ENCODE measurements around the gene APMAP.
A peak's percentile ranks its signal among the peaks of the same experiment; 100 is the strongest.
"Not testable (repeated sequence)": the region's sequence is repeated elsewhere in the genome, so short reads cannot be mapped to it uniquely, and the experiment has no call there.

Gene APMAP

GRCh38 chr20:24954151-24954550 lies 38.4 kb downstream of the APMAP start:
- no peak for DNase-seq (ENCODE audit: low read depth in 1 of 2, low spot score in 1 of 2)

- no peak for DNase-seq (ENCODE audit: low read depth in 1 of 2, low spot score in 1 of 2)
Observed at GRCh38 chr20:24953621-24954133, 38.9 kb downstream of the APMAP start.

DNA sequence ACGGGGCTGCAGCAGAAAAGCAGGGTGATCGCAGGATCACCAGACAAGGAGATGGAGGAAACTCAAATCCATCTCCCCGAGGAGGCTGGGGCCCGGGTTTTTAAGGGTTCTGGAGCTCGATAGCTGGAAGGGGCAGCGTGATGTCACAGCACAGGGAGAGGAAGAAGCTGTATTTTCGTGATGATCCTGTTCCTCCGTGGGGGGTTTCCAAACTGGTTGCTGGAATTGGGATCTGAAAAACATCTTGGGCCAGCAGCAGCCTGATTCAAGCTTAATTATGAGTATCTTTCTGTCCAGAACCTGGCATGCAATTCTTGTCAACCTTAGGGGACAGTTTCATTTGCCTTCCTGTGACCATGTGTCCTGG lies 39.4 kb downstream of the APMAP start:
- DNase-seq (ENCODE audit: low read depth in 1 of 2, low spot score in 1 of 2), result no peak

- DNase-seq (ENCODE audit: low read depth in 1 of 2, low spot score in 1 of 2), result no peak
Observed at GRCh38 chr20:24952376-24953208, 40.0 kb downstream of the APMAP start.

DNA sequence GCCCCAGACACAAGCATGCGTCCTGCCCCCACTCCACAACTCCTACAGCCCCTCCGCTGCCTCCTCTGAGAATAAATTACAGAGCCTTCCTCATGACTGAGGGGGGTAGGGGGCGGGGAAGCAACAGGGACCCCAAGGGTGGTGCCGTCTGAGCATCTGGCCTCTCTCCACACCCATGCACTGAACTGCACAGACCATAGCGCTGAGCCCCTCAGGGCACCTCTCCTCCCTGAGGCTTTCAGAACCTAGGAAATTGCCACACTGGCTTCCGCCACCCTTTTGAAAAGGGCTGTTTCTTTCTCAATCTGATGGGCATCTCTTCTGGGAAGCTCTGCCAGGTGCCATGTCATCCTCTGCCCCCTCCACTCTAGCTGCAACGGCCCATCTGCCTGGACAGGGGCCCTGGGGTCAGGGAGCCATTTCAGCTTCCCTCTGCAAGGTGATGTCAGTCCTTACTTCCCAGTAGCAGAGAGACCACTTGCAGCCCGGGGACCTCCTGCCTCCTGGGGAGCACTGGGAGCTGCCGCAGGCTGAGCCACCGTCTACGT lies 40.9 kb downstream of the APMAP start:
- DNase-seq (ENCODE audit: low read depth in 1 of 2, low spot score in 1 of 2), result no peak

- DNase-seq (ENCODE audit: low read depth in 1 of 2, low spot score in 1 of 2), result no peak
Observed at GRCh38 chr20:24950836-24951525, 41.6 kb downstream of the APMAP start.

- no peak for DNase-seq (ENCODE audit: low read depth in 1 of 2, low spot score in 1 of 2)
Observed at GRCh38 chr20:24950128-24950835, 42.3 kb downstream of the APMAP start.

DNA sequence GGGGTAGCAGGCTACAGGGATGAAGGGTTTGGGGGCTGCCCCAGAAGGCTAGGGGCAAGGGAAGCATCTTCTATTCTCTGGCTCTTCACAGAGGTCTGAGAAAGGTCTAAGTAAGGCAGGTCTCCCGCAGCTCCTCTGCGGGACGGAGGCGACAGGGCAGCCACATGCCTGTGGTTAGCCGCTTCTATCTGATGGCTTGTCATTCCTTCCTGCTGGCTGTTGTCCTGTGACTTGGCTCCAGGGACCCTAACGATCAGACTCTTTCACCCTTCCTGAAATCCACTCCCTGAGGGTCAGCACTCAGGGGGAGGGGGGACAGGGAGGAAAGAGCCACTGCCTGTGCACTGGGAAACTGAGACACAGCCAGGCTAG lies 42.8 kb downstream of the APMAP start:
- DNase-seq (ENCODE audit: low read depth in 1 of 2, low spot score in 1 of 2), result no peak

DNA sequence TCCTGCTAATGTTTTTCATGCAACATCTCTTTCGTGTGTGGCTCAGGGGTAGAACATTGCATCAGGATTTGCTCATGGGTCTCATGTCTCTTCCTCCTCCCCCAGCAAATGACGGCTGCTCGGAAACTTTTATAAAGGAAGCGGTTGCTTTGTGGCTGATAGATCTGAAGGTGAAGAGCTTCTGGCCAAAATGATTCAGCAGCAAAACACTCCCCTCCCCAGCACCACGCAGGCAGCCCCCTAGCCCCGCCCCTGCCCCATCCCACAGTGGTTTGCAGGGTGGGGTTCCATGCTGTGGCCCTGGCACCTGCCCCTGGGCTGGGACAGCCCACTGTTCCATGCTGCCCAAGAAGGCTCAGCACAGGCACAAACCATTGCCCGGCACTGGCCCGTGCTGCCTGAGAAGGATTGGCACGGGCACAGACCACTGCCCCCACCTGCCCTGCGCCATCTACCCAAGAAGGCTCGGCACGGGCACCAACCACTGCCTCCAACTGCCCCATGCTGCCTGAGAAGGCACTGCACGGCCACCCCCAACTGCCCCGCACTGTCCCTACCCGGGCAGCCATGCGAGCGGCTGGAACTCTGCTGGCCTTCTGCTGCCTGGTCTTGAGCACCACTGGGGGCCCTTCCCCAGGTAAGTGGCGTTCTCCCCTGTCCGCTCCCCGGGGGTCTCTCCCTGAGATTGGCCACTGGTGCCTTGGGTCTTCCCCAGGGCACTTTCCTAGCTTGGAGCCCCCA lies 43.4 kb downstream of the APMAP start, which contains the start of gene CST7:
CST7 (plus strand) TSS at position 331 of the 741 bp plus-strand sequence; CDS start at position 568, 237 bp downstream.
- peak; percentile 57 to 75 for DNase-seq (ENCODE audit: low read depth in 1 of 2, low spot score in 1 of 2)

GRCh38 chr20:24948396-24948938 lies 44.1 kb downstream of the APMAP start:
- DNase-seq (ENCODE audit: low read depth in 1 of 2, low spot score in 1 of 2), result not testable (repeated sequence)

GRCh38 chr20:24946376-24946775 lies 46.2 kb downstream of the APMAP start:
- DNase-seq (ENCODE audit: low read depth in 1 of 2, low spot score in 1 of 2), result not testable (repeated sequence)

DNA sequence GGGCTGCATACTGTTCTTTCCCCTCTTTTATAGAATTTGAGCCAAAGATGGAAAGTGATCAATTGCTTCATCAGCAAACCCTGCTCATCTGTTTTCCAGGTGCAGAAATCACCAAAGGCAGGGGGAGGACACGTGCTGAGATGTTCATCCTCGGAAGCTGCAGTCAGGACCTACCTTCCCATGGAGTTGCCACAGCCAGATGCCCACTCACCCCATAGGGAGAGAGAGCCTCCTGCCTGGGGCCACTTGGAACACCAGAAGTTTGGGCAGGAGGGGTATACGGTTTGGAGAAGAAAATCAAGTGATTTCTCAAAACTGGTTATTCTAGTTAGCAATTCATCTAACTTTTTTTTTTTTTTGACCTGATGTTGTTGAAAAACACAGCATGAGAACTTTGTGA lies 48.8 kb downstream of the APMAP start:
- DNase-seq (ENCODE audit: low read depth in 1 of 2, low spot score in 1 of 2), result no peak

GRCh38 chr20:24943196-24943595 lies 49.4 kb downstream of the APMAP start:
- DNase-seq (ENCODE audit: low read depth in 1 of 2, low spot score in 1 of 2), result no peak

GRCh38 chr20:24942679-24943078 lies 49.9 kb downstream of the APMAP start:
- no peak for DNase-seq (ENCODE audit: low read depth in 1 of 2, low spot score in 1 of 2)

DNA sequence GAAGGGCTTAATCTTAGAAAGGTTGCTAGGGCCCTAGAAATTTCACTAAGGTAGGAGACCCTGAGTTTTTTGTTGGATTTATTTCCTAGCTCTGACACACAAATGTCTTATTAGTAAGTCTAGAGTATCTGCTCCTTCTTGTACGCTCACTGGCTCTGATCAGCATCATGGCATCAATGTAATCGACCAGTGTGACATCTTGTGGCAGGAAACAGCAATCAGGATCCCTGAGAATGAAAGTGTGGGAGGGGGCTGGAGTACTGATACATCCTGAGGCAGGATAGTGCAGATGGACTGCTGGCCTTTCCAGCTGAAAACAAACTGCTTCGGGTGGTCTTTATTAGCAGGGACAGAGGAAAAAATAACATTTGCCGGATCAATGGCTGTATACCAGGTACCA lies 53.5 kb downstream of the APMAP start:
- DNase-seq (ENCODE audit: low read depth in 1 of 2, low spot score in 1 of 2), result no peak

- DNase-seq (ENCODE audit: low read depth in 1 of 2, low spot score in 1 of 2), result no peak
Observed at GRCh38 chr20:24938498-24938897, 54.1 kb downstream of the APMAP start.

GRCh38 chr20:24937579-24937978 lies 55.0 kb downstream of the APMAP start:
- no peak for DNase-seq (ENCODE audit: low read depth in 1 of 2, low spot score in 1 of 2)

DNA sequence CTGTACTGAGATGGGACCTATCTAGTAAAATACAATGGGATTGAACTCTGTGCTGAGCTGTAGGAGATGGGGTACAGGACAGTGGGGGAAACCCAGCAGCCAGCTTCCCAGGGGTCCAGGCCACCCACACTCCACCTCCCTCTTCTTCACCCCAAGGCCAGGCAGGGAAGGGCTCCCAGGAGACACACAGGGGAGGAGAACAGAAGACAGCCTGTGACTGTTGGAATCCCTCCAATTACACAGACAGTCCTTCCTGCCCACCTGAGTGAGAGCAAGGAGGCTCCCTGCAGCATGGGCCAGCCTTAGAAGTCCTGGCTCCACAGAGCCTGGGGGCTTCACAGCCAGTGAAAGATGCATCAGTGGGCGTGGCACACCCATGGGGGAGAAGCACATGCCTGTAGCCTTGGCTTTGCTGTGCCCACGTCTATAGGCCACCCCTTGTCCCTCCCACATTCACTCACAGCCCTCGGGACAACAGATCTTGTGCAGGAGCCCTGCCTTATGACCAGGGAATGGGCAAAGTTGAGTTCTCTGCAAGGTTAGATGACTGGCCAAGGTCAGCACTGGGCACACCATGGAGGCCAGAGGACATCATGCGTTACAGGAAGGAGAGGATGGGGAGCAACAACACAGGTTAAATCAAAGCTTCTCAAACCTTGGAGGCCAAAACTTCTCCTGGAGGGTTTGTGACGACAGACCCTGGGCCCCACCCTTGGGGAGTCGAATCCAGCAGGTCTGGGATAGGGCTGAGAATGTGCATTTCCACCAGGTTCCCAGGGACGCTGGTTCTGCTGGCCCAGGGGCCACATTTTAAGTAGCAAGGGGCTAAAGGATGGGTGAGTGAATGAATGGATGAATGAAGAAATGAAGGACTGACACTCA lies 55.8 kb downstream of the APMAP start:
- DNase-seq (ENCODE audit: low read depth in 1 of 2, low spot score in 1 of 2), result no peak

DNA sequence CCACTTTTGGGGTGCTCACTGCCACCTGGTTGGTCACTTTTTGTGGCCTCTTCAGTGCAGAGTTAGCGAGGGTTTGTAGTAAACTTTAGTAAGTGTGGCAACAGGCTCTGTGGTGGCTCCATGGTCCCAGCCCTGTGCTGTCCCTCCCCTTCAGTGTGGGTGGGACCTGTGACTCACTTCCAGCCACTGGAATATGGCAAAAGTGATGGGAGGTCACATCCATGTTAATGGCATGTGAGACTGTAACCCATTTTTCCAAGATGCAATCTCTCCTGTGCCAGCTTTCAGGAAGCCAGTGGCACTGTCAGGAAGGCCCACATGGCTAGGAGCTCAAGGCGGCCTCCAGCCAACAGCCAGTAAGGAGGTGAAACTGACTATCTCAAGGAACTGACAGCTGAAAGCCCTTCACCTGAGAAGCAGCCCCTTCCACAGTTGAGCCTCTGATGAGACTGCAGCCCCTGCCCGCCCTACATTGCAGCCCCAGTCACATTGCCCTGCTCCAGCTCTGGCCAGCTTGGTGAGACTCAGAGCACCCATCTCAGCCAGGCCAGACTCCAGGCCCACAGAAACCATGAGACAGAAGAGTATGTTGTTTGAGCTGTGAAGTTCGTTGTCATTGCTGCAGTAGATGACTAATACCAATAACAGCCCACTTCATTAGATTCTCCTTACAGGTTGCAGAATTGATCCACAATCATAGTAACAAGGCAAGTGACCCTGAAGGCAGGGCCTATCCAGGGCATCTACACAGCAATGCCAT lies 56.6 kb downstream of the APMAP start:
- no peak for DNase-seq (ENCODE audit: low read depth in 1 of 2, low spot score in 1 of 2)
